Activated T-helper 1 cell treated with anti-CD3 and anti-CD28 coated beads, Interleukin-12 subunit alpha, Interleukin-12 subunit beta, Interleukin-2, Interleukin-4 antibody, amounts not matched to agents 30 ng/mL and 10 ng/mL and 1 ng/mL, durations not matched to agents 14 hours and 24 hours and 36 hours (primary cell): ENCODE results near the gene CLIC4. TPM values are rescaled to one million over a fixed set of nuclear protein-coding genes. Genes with fewer than 3 reads are reported as not detected.

ENCODE experiments used
- DNase-seq: peaks from one replicate; pipeline ENCODE4 v3.0.0; 2021; ENCODE audit warnings: low spot score
- H3K27ac Mint-ChIP-seq: one replicate; pipeline ENCODE4 v1.8.0; 2021; ENCODE audit warnings: mild to moderate bottlenecking, mixed read lengths
- H3K27me3 Mint-ChIP-seq: one replicate; pipeline ENCODE4 v1.8.0; 2022; ENCODE audit warnings: mild to moderate bottlenecking, moderate library complexity, mixed read lengths; ENCODE audit not compliant: insufficient read depth
- H3K36me3 Mint-ChIP-seq: one replicate; pipeline ENCODE4 v1.8.0; 2021; ENCODE audit warnings: low read depth, mixed read lengths
- H3K4me1 Mint-ChIP-seq: one replicate; pipeline ENCODE4 v1.8.0; 2021; ENCODE audit warnings: low read depth, mixed read lengths
- H3K4me3 Mint-ChIP-seq: one replicate; pipeline ENCODE4 v1.8.0; 2021; ENCODE audit warnings: mild to moderate bottlenecking, moderate library complexity, mixed read lengths
- H3K9me3 Mint-ChIP-seq: one replicate; pipeline ENCODE4 v1.8.0; 2021; ENCODE audit warnings: mixed read lengths
- intact Hi-C: fragments of 100-400 bp; cut with micrococcal nuclease; formaldehyde crosslinking; loops from one replicate; pipeline ENCODE4 v1.15.1; 2024
- total RNA-seq: library from RNA; stranded (reverse); gene quantifications from 2 replicates; pipeline ENCODE4 v1.2.3, GENCODE V29; 2022

CLIC4 gene
- total RNA-seq, 1 donor from 2014 or later = 16.8 TPM

DNA sequence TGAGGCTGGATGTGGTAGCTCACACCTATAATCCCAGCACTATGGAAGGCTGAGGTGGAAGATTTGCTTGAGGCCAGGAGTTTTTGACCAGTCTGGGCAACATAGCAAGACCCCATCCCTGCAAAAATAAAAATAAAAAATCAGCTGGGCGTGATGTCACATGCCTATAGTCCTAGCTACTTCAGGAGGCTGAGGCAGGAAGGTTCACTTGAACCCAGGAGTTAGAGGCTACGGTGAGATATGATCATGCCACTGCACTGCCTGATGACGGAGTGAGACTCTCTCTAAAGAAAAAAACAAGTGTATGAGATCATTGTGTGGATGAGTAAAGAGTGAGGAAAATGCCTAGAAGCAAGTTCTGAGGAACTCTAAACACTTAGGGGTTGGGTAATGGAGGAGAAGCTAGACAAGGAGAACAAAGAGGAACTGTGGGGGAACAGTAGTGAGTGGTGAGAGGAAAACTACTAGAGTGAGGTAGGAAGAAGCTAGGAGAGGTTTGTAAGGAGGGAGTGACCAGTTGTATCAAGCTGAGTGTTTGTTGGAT, 17.0 kb downstream of the CLIC4 start:
- DNase-seq = no peak
- Mint-ChIP-seq H3K9me3 (no peaks in the 10 kb centered on the region), H3K27ac (no peak overlapping the region), H3K4me3 (no peak overlapping the region), H3K36me3 (no peaks in the 10 kb centered on the region), H3K27me3 (no peaks in the 10 kb centered on the region), H3K4me1 (no peaks in the 10 kb centered on the region)
- intact Hi-C loops = no loop called here

DNA sequence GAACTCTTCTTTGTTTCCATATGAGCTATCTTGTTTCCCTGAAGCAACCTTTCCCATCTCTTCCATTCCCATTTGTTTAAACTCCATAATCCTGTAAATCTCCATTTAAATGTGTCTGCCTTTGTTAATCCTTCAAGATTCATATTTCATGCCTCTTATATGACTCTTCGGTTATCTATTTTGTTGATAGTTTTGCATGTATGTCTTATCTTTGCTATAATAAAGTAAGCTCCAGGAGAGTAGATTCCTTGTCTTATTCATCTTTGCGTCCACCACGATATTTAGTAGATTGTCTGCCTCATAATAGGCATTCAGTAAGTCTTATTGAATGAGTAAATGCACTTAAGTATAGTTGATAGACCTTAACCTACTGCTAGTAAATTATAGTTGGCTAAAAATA, 18.4 kb downstream of the CLIC4 start:
- no peak overlapping the region for H3K4me3 Mint-ChIP-seq
- no peaks in the 10 kb centered on the region for H3K36me3 Mint-ChIP-seq
- no peaks in the 10 kb centered on the region for H3K9me3 Mint-ChIP-seq
- no peaks in the 10 kb centered on the region for H3K4me1 Mint-ChIP-seq
- H3K27ac Mint-ChIP-seq = no peak overlapping the region
- no peaks in the 10 kb centered on the region for H3K27me3 Mint-ChIP-seq
- DNase-seq = no peak
- intact Hi-C loops = no loop called here

- no peak for DNase-seq
- no peaks in the 10 kb centered on the region for H3K27me3 Mint-ChIP-seq
- H3K4me1 Mint-ChIP-seq = no peaks in the 10 kb centered on the region
- no peak overlapping the region for H3K4me3 Mint-ChIP-seq
- intact Hi-C loops = no loop called here
- no peaks in the 10 kb centered on the region for H3K9me3 Mint-ChIP-seq
- no peak overlapping the region for H3K27ac Mint-ChIP-seq
- H3K36me3 Mint-ChIP-seq = no peaks in the 10 kb centered on the region
These were observed 19.2 kb downstream of the CLIC4 start for GRCh38 chr1:24764439-24764838.

DNA sequence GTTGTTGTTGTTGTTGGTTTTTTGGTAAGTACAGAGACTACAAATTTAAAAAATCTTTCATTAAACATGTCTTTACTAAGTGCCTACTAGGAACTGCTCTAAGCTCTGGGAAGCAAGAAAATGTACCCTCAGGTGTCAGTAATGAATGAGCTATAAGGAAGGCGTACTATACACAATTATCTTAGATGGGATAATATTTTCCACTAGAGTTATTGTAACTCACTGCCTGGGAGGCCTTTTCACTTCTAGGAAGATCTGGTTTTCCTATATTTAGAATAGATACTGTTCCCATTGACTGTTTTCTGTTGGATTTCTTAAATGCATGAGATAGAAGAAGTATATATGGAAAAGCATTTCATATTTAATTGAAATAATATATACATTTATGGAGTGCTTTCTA, 19.6 kb downstream of the CLIC4 start:
- no peaks in the 10 kb centered on the region for H3K27me3 Mint-ChIP-seq

GRCh38 chr1:24765308-24765988, 20.2 kb downstream of the CLIC4 start:
- Mint-ChIP-seq H3K9me3 (no peaks in the 10 kb centered on the region), H3K36me3 (no peaks in the 10 kb centered on the region), H3K4me1 (peaks cover 9% of the 10 kb centered on the region), H3K4me3 (no peak overlapping the region), H3K27ac (no peak overlapping the region), H3K27me3 (no peaks in the 10 kb centered on the region)
- DNase-seq = no peak
- intact Hi-C loops = no loop called here

More for the DNA sequence above, 19.6 kb downstream of the CLIC4 start:
- no peak overlapping the region for H3K4me3 Mint-ChIP-seq
- H3K9me3 Mint-ChIP-seq = no peaks in the 10 kb centered on the region
- intact Hi-C loops = no loop called here
- DNase-seq = no peak
- H3K36me3 Mint-ChIP-seq = no peaks in the 10 kb centered on the region
- H3K4me1 Mint-ChIP-seq = peaks cover 3% of the 10 kb centered on the region
- H3K27ac Mint-ChIP-seq = no peak overlapping the region

GRCh38 chr1:24767351-24767750, 22.1 kb downstream of the CLIC4 start:
- no peak for DNase-seq
- Mint-ChIP-seq H3K4me3 (no peak overlapping the region), H3K27me3 (no peaks in the 10 kb centered on the region), H3K4me1 (peaks cover 16% of the 10 kb centered on the region), H3K36me3 (no peaks in the 10 kb centered on the region), H3K27ac (no peak overlapping the region), H3K9me3 (no peaks in the 10 kb centered on the region)
- intact Hi-C loops = no loop called here

DNA sequence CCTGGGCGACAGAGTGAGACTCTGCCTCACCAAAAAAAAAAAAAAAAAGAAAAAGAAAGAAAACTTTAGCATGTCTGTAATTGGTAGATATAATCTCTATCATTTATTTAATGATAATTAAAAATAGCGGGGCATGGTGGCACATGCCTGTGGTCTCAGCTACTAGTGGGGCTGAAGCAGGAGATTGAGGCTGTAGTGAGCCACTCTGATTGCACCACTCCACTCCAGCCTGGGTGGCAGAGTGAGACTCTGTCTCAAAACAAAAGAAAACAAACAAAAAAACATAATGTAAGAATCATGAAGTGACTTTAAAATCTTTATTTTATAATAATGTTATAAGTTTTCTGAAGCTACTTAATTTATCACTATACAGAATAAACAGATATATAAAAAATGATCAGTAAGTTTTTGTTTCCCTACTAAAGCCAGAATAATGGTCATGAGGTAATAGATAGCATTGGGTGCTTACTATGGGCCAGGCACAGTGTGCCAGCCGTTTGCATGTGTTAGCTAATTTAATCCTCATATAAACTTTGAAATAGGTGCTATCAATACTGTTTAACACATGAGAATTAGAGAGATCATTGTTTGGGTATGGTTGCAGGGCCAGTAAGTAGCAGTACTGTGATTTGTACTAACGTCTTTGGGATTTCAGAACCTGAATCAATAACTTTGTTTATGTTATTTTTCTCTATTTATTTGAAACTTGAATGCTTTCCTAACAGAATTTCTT, 23.8 kb downstream of the CLIC4 start:
- Mint-ChIP-seq H3K9me3 (no peaks in the 10 kb centered on the region), H3K27ac (no peak overlapping the region), H3K36me3 (no peaks in the 10 kb centered on the region), H3K4me1 (peaks cover 16% of the 10 kb centered on the region), H3K4me3 (no peak overlapping the region), H3K27me3 (peaks cover 2% of the 10 kb centered on the region)
- intact Hi-C loops = no loop called here
- DNase-seq = no peak

DNA sequence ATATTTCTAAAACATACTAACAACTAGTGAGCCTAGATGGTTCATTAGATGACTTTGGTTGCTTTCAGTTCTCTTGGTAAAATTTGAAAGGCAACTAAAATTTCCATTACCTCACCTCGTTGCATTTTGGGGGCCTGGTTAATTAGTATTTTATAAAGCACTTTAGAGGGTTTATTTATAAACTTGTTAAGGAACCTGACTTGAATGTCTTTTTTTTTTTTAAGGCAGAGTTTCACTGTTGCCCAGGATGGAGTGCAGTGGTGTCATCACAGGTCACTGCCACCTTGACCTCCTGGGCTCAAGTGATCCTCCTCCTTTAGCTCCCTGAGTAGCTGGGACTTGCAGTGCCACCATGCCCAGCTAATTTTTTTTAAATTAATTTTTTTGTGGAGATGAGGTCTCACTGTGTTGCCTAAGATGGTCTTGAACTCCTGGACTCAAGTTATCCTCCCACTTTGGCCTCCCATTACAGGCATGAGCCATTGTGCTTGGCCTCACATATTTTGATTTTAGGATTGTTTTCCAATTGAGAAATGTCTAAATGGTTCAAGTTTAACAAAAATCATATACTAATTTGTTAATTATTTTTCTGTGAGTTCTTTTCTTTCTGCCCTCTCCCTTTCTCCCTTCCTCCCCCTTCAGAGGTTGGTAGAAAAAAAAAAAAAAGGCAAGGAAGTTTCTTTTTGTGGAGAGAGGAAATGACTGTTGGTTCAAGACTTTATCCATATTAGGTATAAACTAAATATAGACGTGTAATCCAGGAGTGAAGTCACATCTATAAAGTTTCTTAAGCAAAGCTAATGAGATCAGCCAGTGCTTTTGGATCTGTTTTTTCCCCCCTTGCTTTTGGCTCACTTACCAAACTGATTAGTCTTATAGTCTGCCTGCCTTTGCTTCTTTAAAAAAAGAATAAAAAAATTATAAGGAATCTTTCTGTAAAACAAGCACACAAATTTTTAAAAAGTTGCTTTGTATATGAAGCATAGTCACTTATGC, 24.7 kb downstream of the CLIC4 start:
- intact Hi-C loops = no loop called here
- Mint-ChIP-seq H3K9me3 (no peaks in the 10 kb centered on the region), H3K27ac (no peak overlapping the region), H3K36me3 (no peaks in the 10 kb centered on the region), H3K27me3 (peaks cover 2% of the 10 kb centered on the region), H3K4me3 (no peak overlapping the region), H3K4me1 (peaks cover 16% of the 10 kb centered on the region)
- no peak for DNase-seq

DNA sequence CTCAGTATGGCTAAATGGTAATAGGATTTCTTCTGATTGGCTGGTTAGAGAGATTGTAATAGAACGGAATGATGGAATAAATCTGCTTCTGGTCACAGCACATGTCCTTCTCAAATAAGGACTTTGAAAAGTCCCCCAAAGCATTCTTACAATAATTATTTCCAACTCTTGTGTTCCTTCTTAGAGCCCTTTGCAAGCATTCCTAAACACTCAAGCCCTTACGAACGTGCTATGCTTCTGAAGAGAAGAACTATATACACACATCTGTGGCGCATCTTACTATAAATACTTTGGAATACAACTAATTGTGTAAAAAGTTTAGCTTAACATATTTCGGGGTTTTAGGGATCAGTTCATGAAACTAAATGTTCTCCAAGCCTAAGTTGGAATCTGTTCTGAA, 25.6 kb downstream of the CLIC4 start:
- Mint-ChIP-seq H3K4me1 (peaks cover 16% of the 10 kb centered on the region), H3K4me3 (no peak overlapping the region), H3K9me3 (no peaks in the 10 kb centered on the region), H3K27me3 (peaks cover 2% of the 10 kb centered on the region), H3K36me3 (no peaks in the 10 kb centered on the region), H3K27ac (no peak overlapping the region)
- no peak for DNase-seq
- intact Hi-C loops = no loop called here

DNA sequence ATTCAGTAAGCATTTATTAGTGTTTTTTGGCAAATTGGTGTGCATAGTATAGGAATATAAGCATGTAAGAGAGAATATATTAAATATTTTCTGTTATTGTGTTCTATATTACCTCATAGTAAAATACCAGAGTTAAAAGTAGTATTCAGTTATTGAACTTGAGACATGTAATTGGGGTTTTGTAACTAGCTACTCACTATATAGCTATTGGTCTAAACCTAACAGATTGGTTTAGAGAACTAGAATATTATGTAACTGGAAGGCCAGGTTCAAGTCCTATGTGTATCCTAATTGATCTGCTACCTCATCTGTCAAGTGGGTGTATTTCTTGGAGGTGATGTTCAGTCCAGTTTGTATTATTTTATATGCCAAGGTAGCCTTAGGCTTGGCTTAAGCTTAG, 26.3 kb downstream of the CLIC4 start:
- Mint-ChIP-seq H3K4me3 (no peak overlapping the region), H3K36me3 (no peaks in the 10 kb centered on the region), H3K9me3 (no peaks in the 10 kb centered on the region), H3K4me1 (peaks cover 16% of the 10 kb centered on the region), H3K27me3 (peaks cover 2% of the 10 kb centered on the region), H3K27ac (no peak overlapping the region)
- intact Hi-C loops = no loop called here
- no peak for DNase-seq

DNA sequence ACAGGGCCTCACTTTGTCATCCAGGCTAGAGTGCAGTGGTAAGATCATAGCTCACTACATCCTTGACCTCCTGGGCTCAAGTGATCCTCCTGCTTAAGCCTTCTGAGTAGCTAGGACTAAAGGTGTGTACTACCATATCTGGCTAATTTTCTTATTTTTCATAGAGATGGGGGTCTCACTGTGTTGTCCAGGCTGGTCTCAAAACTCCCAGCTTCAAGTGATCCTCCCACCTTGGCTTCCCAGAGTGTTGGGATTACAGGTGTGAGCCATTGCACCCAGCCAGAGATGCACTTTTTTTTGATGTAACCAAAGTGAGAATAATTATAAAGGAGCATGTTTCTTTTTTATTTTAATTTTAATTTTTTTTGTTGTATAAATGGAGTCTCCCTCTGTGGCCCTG, 28.4 kb downstream of the CLIC4 start:
- peaks cover 2% of the 10 kb centered on the region for H3K27me3 Mint-ChIP-seq
- no peak overlapping the region for H3K4me3 Mint-ChIP-seq
- peaks cover 16% of the 10 kb centered on the region for H3K4me1 Mint-ChIP-seq
- DNase-seq = no peak
- no peaks in the 10 kb centered on the region for H3K36me3 Mint-ChIP-seq
- intact Hi-C loops = no loop called here
- H3K9me3 Mint-ChIP-seq = no peaks in the 10 kb centered on the region
- H3K27ac Mint-ChIP-seq = no peak overlapping the region

- DNase-seq = no peak
- no peak overlapping the region for H3K27ac Mint-ChIP-seq
- peaks cover 2% of the 10 kb centered on the region for H3K27me3 Mint-ChIP-seq
- no peaks in the 10 kb centered on the region for H3K36me3 Mint-ChIP-seq
- no peak overlapping the region for H3K4me3 Mint-ChIP-seq
- intact Hi-C loops = no loop called here
- H3K4me1 Mint-ChIP-seq = peaks cover 9% of the 10 kb centered on the region
- no peaks in the 10 kb centered on the region for H3K9me3 Mint-ChIP-seq
These were observed 30.1 kb downstream of the CLIC4 start for GRCh38 chr1:24775348-24775747.
